NCI-H524 (cell line): ENCODE results near the gene CASS4.
"Not testable (repeated sequence)": the region's sequence is repeated elsewhere in the genome, so short reads cannot be mapped to it uniquely, and the experiment has no call there.

Experiments used
- DNase-seq, 2 experiments: peaks; one replicate each; lab custom pipeline; 2025; lab: John Stamatoyannopoulos, UW

CASS4 gene, protein sequence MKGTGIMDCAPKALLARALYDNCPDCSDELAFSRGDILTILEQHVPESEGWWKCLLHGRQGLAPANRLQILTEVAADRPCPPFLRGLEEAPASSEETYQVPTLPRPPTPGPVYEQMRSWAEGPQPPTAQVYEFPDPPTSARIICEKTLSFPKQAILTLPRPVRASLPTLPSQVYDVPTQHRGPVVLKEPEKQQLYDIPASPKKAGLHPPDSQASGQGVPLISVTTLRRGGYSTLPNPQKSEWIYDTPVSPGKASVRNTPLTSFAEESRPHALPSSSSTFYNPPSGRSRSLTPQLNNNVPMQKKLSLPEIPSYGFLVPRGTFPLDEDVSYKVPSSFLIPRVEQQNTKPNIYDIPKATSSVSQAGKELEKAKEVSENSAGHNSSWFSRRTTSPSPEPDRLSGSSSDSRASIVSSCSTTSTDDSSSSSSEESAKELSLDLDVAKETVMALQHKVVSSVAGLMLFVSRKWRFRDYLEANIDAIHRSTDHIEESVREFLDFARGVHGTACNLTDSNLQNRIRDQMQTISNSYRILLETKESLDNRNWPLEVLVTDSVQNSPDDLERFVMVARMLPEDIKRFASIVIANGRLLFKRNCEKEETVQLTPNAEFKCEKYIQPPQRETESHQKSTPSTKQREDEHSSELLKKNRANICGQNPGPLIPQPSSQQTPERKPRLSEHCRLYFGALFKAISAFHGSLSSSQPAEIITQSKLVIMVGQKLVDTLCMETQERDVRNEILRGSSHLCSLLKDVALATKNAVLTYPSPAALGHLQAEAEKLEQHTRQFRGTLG

DNA sequence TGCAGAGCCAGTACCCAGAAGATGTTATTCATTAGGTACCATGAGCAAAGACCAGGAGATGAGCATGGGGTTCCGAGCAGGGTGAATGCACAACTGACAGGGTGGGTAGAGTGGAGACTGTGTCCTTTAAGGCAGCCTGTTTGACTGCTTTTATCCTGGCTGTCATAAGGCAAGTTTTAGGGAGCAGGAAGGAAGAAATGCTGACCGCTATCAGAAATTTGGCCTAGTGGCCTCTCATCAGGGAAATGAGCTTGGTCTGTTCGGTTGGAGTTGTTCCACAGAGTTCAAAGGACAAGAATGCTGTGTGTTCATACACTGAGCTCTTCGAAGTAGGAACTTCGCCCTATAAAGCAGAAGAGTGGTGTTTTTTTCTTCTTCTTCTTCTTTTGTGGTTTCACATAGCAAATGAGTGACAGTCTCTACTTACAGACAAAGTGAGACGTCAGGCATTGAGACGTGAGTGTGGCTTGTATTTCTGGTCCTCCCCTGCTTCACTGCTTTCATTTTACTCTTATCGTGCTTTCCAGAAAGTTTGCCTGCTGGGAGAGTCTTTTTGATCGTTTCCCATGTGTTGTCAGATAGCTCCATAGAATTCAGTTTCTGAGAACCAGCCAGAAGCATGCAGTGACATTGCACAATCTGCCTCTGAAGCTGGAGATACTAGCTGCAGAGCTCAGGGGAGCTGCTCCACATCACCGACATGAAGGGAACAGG lies at the start of gene CASS4:
Gene CASS4, plus strand, starts transcription at position 502 of the 714 bp plus-strand sequence. Its CDS starts 199 bp downstream, at position 701.
- DNase-seq, result no peak

DNA sequence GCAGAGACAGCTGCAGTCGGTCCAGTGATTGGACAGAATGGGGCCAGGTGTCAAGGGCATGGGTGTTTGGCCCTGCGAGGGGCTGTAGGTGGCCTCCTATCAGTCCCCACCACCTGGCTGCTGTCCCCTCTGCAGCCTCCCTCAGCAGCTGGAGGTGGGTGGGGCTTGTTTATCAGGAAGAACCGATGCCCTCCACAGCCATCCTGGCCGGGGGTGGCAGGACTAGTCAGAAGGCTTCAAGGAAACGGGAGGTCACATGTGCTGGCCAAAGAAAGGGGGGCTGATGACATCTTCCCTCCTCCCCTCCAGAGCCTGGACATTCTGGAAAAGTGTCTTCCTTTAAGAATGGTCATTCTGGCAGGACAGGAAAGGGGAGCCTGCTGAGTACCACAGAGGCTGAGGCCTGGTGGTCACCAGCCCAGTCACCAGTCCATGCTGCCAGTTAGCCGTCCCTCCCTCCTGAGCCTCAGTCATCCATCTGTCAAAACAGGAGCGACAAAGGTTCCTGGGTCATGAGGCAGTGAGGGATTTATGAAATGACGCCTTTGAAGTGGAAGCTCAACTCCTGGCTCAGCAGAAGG lies 49.1 kb upstream of the CASS4 start:
- peak in 1 of 2 experiments; percentile 59 for DNase-seq

DNA sequence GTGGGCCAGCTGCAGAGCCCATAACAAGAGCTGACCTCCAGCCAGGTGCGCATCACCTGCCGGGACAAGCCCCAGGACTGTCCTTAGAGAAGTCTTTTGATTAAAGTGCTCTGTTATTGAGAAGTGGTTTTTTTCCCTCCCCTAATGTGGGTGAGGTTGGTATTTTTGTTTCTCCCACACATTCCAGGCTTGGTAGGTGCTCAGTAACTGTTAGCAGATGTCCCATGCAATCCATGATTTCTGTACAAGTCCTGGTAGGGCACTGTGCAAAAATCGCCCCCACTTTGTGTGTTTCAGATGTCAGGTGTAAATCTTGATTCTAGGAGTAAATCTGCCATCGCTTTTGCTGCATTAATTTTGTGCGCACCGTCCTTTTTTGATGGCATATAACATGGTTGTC lies 48.6 kb upstream of the CASS4 start:
- DNase-seq, result no peak

DNA sequence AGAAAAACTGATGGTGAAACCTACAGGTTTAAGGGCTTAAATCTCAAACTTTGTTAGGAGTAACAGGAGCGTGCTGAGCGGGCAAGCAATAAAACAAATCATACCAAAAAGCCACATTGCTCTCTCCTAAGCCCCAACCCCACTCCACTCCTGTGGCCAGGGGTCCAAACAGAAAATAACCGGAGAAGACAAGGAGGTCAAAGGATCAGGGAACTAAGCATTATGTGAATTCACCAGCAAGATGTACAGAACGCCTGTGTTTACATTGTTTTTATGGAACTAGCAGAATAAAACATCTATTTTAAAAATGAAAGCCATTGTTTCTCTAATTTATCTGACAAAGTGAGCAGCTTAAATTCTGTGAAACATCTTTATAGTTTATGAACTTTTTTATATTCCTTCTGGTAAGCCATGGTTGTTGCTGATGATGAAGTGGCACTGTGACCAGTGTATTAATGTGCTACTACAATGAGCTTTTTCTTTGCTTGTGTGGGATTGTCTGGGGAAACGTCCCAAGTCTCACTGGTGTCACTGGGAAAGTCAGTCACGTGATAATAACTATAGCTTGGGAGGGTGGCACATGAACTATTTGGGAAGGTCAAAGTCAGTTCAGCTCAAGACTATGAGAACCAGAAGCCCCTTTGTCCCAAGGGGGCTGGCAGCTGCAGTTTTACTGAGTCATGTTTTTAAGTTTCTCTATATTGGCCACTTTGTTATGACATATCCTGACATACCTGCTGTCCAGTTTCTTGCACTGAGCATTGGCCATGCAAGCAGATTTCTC lies 43.5 kb upstream of the CASS4 start:
- DNase-seq, result peak in 1 of 2 experiments; percentile 49

DNA sequence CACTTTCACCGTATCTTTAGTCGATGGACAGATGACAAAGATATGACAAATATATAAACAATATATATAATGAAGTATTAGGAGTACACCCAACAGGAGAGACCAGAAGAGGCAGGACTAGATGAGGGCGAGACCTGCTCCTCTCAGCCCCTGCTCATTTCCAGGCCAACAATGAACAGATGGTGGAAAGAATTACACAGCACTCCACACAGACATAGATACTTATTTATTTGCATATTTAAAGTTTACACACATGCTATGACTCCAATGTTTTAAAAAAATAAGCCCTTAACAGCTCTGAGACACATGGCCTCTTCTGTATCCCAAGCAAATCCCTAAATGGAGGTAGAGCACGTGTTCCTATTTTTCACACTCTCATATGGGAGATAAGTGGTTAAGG lies 42.9 kb upstream of the CASS4 start:
- DNase-seq, result peak; percentile 66 to 93

DNA sequence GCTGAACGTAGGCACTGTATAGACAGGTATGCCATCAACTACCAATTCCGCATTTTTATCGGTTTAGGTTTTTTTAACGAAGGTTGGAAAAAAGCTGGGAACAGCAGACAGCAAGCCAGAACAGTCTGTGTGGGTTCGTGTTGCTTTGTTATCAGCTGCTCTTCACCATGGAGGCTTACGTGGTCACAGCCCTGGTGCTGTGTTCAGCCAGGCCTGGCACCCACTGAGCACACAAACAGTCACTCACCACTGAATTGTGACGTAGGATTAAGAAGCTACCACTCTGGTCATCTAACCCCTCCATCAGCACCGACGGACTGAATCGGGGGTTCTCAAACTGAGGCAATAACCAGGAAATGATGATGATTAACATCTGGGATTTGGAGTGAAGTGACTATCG lies 40.1 kb upstream of the CASS4 start:
- DNase-seq, result no peak

DNA sequence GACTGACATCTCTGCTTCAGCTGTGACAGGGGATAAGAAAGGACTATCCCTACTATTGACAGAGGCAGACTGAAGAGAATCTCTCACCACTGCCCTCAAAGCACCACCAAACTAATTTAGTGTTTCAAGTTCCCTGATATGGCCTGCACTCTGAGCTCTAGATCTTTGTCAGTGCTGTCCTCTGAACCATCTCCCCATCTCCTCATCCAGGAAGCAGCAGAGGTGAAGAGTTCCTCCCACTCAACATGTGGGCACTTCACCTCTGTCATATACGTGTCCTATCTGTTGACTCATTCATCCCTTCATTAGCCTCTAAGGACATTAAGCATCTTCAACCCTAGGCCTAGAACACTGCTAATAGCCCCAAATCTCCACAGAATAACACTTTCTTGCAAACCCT lies 39.2 kb upstream of the CASS4 start:
- no peak for DNase-seq

DNA sequence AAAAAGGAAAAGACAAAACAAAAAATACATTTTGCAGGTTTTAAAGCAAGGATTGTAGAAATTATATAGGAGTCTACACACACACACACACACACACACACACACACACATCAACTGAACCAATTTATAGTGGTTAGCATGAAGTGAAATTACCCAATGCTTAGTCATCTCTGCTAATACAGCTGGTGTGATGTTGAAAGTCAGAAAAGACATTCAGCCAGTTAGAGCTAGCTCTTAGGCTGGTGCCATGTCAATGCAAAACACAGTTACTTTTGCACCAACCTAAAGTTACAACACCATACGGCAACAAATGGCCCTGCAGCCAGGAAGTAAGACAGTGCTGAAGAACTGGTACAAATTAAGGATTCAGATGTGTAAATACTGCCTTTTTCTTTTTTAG lies 38.1 kb upstream of the CASS4 start:
- no peak for DNase-seq

DNA sequence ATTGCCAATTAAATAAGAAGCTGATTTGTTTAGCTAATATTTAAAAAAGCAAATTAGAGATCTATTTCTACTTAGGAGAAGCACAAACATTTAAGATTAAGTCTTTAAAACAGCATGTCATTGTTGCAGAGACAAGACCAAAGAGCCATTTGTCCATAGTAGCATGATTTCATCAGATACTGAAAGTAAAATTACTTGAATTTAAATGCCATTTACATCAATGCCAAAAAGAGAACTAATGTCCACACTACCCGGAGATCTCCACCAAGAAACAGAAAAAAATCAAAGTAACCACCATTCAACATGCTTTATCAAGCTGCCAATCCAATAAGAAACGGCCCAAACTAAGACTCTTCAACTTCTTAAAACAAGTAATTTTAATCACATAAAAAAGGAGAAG lies 35.7 kb upstream of the CASS4 start:
- no peak for DNase-seq

DNA sequence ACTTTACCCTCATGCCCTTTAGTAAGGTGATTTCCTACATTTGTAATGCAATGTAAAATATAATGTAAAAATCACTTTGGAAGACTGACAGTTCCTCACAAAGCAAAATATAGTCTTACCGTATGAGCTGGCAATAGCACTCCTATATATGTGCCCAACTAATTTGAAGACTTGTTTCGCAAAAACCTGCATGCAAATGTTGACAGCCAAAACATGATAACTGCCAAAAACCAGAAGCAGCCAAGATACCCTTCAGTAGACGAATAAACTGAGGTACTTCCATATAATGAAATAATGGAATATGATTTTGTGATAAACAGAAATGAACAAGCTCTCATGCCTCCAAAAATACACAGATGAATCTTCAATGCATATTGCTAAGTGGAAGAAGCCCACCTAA lies 33.7 kb upstream of the CASS4 start:
- no peak for DNase-seq

DNA sequence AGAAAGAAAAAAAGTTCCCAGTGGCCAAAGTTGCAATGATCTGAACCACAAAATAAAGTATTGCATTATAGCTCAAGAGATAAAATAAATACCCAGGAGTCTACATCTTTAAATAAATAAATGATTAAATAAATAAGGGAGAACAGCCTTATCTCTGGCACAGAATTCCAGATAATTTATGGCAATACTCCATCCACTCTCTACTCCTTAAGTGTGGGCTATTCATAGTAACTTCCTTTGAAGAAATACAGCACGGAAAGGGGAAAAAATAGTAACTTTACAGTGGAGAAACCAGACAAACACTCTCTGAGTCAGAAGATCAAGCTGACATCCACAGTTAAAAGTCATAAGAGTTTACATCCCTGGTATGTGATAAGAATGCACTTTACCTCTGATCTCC lies 31.7 kb upstream of the CASS4 start:
- no peak for DNase-seq

DNA sequence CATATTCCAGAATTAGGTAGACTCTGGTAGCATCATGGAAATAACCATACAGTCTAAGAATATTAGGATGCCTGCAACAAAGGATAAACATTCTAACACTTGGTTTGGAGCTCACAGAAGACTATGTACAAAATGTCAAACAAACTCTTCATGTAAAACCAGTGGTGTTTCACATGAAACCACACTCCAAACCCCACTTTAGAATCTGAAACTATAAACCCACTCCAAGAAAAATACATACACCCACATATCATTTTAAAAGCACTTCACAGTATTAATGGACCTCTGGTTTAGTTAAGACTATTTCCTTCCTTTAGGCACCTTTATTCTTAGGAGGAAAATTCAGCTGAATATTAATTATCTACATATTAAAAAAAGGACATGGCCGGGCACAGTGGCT lies 30.6 kb upstream of the CASS4 start:
- DNase-seq, result no peak

DNA sequence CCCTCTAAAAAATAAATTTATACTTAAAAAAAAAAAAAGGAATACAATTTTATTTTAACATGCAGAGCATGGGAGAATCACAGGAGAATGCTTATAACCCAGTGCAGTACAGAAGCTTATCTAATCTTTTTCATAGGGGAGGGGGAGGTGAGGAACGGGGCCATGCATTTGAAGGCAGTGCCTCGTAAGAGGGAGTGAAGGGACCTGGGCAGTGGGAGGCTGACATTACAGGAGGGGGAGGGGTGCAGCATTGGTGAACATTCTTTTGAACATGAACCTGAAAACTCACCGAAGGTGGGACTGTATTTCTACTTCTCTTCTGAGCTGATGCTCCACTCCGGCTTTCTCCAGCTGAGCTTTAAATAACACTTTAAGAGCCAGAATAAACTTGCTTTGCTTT lies 29.4 kb upstream of the CASS4 start:
- DNase-seq, result no peak

DNA sequence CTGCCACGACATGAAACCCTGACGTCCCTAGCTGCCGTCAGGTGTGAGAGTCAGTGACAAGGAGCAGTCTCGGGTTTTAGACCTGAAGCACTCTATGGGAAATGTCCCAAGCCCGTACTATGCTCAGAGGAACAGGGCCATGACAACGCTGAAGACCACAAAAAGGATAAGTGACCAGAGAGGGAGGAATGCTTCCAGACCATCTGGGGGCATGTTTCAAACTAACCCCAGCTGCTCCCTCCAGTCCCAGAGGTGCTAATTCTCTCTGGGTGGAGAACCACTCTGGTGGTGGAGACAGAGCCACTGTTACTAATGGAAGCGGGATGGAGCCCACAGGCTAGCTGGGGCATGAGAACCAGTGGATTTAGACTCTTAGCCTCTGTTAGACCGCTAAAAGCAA lies 28.7 kb upstream of the CASS4 start:
- no peak for DNase-seq

DNA sequence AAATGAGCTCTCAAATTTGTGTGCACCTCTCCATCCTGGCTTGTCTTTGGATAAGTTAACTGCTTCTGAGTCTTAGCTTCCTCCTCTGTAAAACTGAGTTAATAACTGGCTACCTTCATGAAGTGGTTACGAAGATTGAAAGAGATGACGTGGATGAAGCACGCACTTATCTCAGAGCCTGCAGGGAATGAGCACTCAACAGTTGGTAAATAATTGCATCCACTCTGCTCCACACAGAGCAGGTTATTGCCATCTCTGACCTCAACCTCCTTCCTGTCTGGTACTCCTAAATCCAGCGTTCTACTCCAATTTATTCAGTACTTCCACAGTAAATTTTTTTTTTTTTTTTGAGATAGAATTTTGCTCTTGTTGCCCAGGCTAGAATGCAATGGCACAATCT lies 26.9 kb upstream of the CASS4 start:
- DNase-seq, result no peak

DNA sequence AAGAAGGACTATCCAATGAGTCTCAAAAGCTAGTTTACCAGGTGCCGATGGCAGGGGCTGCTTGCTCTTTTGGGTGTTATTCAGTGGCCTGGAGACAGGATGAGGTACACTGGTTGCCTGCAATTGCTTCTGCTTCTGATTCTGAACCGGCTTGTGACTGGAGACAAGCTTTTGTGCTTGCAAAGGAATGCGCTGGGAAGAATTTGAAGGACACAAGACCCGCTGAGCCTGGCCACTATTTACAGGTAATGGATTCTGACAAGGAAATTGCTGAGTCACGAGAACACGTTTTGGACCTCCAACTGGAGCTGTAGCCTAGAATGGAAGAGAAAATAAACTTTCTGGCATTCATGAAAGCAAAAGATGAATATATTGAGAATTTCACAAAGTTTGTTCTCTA lies 25.8 kb upstream of the CASS4 start:
- no peak for DNase-seq

DNA sequence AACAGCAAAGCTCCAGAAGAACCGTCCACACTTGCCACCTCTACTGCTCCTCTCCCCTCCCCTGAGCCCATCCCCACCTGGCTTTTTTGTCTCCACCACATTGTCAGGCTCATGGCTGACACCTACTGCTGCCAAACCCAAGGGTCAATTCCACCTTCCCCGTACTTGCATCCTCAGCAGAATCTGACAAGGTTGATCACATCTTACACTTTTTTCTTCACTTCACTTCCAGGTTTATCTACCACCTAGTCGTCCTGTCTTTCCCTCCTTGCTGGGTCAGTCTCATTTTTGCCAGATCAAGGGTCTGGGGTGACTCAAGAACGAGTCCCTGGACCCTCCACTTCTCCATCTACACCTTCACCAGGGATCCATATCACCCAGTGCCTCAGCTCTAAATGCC lies 23.2 kb upstream of the CASS4 start:
- DNase-seq, result no peak

DNA sequence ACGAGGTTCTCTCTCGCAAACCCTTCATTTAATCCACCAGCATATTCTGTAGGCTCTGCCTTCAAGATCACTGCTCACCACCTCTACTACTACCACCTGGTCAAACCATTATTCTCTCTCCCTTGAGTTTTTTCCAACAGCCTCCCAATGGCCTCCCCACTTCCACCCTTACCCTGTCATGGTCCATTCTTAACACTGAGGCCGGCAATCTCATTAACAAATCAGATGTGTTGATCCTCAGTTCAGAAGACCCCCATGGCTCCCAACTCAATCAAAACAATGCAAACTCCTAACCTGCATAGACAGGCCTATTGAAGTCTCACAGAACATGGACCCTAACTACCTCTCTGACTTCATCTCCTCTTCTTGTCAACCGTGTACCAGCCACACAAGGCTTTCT lies 22.3 kb upstream of the CASS4 start:
- no peak for DNase-seq

DNA sequence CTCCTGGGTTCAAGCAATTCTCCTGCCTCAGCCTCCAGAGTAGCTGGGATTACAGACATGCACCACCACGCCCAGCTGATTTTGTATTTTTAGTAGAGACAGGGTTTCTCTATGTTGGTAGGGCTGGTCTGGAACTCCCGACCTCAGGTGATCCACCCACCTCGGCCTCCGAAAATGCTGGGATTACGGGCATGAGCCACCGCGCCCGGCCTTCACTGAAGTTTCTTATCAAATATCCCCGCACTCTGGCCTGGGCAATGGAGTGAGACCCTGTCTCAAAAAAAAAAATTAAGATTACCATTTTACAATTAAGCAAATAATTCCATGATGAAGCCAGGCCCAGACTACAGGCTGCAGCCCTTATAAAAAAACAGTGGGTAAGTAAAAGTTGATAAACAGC lies 21.7 kb upstream of the CASS4 start:
- DNase-seq, result not testable (repeated sequence)

DNA sequence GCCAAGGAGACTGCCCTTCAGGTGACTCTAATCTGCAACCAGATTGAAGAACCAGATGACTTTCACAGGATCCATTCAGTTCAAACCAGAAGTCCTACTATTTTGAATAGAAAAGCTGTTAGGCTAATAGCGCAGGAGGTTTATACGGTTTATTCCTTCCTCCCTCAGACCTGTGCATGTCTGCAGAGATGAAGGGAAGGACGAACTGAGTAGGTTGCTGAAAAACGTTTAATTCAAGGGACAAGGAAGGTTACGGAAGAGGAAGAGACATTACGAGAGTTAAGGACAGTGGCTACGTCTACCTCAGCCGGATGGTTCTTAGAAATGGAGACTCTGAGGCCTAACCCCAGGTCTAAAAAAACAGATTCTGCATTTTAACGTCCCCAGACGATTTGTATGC lies 21.0 kb upstream of the CASS4 start:
- no peak for DNase-seq

DNA sequence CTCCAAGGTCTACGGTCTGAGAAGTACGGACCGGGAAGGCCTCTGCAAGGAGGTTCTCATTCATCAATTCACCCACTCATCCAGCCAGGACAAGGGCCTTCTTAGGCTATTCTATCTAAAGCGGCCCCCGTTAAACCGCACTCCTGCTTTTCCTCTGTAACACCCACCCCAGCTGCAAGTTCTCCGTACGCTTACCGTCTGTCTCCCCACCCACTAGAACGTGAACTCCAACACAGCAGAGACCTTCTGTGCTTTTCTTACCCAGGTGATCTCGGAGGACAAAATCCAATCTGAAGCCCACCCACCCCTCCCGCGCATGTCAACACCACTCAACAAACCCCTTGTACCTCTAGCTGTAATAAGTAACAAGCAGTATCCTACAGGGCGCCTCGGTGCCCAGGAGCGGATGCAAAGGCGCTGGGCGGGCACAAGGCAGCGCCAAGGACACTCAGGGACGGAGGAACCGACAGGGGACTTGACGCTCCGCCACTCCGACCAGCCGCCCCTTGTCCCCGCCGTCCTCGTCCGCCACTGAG lies 20.4 kb upstream of the CASS4 start:
- DNase-seq, result peak in 1 of 2 experiments; percentile 52
